GM21528 (cell line): ENCODE measurements around the gene PLEKHA1.

ENCODE experiments used
- ATAC-seq: cut with Tn5 transposase; IDR thresholded peaks from one replicate; pipeline ENCODE4 v1.9.1; 2021; ENCODE audit warnings: mild to moderate bottlenecking, moderate library complexity; ENCODE audit not compliant: unreplicated experiment, low FRiP score

The PLEKHA1 gene

GRCh38 chr10:122346326-122346950 is 28.1 kb upstream of the PLEKHA1 start:
- ATAC-seq: no peak

GRCh38 chr10:122347170-122347841 is 27.2 kb upstream of the PLEKHA1 start:
- no peak for ATAC-seq

GRCh38 chr10:122348512-122348911 is 26.0 kb upstream of the PLEKHA1 start:
- no peak for ATAC-seq

- no peak for ATAC-seq
These were observed 25.6 kb upstream of the PLEKHA1 start for GRCh38 chr10:122348935-122349361.

GRCh38 chr10:122349758-122350369 is 24.6 kb upstream of the PLEKHA1 start:
- no peak for ATAC-seq

GRCh38 chr10:122350893-122351292 is 23.6 kb upstream of the PLEKHA1 start:
- no peak for ATAC-seq

GRCh38 chr10:122352817-122353525 is 21.5 kb upstream of the PLEKHA1 start:
- no peak for ATAC-seq

- no peak for ATAC-seq
These were observed 20.1 kb upstream of the PLEKHA1 start for GRCh38 chr10:122354383-122354782.

- ATAC-seq: no peak
These were observed 16.8 kb upstream of the PLEKHA1 start for GRCh38 chr10:122357685-122358084.

GRCh38 chr10:122359621-122360020 is 14.9 kb upstream of the PLEKHA1 start:
- ATAC-seq: no peak

GRCh38 chr10:122361046-122361445 is 13.5 kb upstream of the PLEKHA1 start:
- ATAC-seq: no peak

- no peak for ATAC-seq
These were observed 12.4 kb upstream of the PLEKHA1 start for GRCh38 chr10:122362031-122362592.

- ATAC-seq: no peak
These were observed 11.9 kb upstream of the PLEKHA1 start for GRCh38 chr10:122362621-122363020.

GRCh38 chr10:122363311-122363710 is 11.2 kb upstream of the PLEKHA1 start:
- ATAC-seq: no peak

- ATAC-seq: no peak
These were observed 10.6 kb upstream of the PLEKHA1 start for GRCh38 chr10:122363722-122364463.

GRCh38 chr10:122368502-122369254 is 5.8 kb upstream of the PLEKHA1 start:
- ATAC-seq: no peak

GRCh38 chr10:122373108-122373507 is 1.4 kb upstream of the PLEKHA1 start:
- ATAC-seq: no peak

GRCh38 chr10:122373721-122374120 is 787 bp upstream of the PLEKHA1 start:
- ATAC-seq: no peak

- ATAC-seq: peak; percentile 60
These were observed 561 bp downstream of the PLEKHA1 start for GRCh38 chr10:122374859-122375678.
